Hematopoietic multipotent progenitor cell treated with erythropoietin and hydrocortisone succinate and interleukin-3 and kit ligand, for 17 days (in vitro differentiated cells): Measurements from ENCODE around the gene SSTR4.

Experiments
- DNase-seq: peaks from one replicate; pipeline ENCODE4 v3.0.0-alpha.2; 2015; ENCODE audit warnings: low spot score

The SSTR4 gene

DNA sequence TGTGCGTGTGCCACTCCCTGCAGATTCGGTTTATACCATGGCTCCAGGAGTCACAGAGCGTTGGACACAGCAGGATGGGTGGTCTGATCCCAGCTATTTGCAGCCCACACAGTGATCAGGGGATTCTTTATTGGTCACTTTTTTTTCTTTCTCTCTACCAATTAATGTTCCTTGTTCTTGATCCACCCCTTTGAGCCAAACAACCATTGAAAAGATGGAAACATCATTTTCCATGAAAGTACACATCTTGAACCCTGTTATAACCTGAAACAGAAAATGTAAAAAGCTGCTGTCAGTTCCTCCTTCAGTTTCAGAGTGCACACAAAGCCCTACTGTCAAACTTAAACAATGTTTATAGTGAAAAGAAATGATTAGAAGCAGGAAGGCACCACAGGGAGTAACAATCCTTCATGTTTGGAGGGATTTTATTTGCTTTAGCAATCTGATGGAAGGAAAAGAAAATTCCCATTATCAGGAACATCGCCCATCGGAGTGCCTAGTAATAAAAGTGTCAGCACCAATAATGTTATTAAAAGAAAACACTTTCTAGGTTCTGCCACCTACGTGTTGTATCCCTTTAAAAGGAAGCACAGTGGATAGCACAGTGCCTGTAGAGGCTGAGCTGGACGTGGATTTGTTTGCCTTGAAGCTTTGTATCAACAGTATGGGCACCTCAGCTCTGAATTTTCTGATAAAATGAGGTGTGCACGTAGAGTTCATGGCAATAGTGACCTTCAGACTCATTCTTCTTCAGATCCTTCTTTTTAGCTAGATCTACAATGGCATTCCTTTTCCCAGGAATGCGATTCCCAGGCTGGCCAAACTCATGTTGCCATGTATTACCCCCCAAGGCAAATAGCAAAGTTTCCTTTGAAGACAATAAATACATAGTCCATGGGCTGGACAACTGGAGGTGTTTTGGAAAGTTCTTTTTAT, 30.4 kb downstream of the SSTR4 start:
- DNase-seq, result no peak

DNA sequence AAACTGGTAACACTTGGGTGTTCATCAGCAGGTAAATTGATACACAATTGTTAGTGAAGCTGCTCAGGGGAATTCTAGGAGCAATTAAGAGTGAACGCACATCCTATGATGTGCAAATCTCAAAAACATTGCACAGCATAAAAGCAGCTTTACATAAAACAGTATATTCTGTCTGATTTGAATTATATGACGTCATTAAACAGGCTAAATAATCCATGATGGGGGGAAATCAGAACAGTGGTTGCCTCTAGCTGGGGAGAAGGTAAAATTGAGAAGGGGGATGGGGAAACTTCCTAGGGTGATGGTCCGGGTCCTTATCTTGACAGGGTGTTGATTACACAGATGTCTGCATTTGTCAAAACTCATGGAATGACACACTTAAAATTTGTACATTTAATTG, 31.7 kb downstream of the SSTR4 start:
- DNase-seq, result no peak

DNA sequence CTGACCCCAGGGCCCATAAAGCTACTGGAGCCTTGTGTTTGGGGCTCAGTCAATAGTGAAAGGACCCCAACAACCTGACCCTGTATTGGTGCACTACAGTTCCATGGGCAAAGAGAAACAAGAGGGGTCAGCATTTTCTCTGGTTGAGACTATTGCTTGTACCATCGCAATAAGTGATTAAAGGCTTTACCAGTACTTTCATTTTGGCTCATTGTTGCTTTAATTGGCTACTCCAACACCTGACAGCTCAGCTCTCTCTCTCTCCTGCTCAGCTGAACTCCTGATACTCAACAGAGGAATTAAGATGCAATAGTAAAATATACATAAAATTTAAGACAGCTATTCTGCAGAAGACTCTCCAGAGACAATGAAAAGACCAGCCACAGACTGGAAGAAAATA, 33.2 kb downstream of the SSTR4 start:
- DNase-seq, result no peak

DNA sequence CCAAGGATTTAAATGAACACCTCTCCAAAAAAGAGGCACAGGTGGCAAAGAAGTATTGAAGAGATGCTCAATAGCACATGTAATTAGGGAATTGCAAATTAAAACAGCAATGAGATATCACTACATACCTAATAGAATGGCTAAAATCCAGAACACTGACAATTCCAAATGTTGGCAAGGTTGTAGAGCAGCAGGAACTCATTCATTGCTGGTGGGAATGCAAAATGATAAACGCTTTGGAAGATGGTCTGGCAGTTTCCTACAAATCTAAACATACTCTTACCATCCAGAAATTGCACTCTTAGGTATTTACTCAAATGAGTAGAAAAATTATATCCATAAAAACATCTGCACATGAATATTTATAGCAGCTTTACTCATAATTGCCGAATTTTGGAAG, 34.0 kb downstream of the SSTR4 start:
- no peak for DNase-seq

DNA sequence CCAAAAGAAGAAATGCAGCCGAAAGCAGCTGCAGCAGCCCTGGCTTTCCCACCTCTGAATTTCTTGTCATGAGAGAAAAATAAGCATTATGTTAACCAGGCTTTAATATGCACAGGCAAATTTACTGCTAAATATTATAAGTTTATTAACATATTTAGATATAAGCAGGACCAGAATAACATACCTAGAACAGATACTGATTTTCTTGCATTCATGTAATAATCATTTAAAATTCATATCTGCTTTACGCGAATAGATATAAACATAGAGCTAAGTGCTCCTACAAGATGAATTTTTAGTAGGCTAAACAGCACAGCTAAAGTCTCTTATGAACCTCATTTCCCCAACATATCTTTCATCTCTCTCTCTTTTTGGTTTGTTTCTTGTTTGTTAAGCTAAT, 36.3 kb downstream of the SSTR4 start:
- DNase-seq, result no peak

DNA sequence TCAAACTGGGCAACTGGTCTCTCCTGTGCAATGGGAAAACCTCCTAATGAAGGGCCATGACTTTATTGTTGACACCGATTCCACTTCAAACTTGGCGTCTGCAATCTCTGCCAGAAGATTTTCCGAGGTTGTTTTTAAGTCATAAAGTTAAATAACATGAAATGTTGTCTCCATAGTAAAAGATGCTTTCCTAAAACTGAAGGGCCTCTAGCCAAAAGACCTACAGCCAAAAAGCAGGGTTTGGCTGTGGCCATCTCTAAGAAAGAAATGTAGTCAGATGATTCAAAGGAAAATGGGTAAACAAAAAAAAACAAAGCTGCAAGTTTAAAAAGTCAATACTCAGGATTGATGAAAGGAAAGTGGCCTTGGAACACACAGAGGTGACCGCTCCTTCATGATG, 36.9 kb downstream of the SSTR4 start:
- DNase-seq, result no peak

DNA sequence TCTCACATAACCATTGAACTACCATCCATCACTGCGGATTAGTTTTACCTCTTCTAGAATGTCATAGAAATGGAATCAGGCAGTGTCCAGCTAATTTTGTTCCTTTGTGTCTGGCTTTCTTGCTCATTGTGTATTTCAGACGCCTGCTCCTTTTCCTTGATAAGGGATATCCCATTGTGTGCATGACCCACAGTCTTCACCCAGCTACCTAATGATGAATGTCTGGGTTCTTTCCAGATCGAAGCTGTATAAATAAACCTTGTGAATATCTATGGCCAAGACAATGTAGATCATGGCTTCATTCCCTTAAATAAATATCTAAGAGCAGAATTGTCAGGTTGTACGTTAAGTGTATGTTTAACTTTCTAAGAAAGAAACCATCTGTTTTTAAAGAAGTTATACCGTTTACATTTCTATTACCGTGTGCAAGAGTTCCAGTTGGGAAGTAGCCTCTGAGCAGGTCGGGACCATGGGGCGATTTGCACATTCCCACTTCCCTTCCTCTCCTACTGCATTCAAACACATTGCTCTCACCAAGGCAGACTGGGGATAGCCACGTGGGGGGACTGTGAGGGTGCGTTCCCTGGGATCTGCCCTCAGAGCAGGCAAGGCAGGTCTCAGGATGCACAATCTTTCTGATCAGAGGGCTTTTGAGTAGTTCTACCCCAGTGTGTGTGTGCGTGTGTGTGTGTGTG, 37.9 kb downstream of the SSTR4 start:
- DNase-seq, result no peak

DNA sequence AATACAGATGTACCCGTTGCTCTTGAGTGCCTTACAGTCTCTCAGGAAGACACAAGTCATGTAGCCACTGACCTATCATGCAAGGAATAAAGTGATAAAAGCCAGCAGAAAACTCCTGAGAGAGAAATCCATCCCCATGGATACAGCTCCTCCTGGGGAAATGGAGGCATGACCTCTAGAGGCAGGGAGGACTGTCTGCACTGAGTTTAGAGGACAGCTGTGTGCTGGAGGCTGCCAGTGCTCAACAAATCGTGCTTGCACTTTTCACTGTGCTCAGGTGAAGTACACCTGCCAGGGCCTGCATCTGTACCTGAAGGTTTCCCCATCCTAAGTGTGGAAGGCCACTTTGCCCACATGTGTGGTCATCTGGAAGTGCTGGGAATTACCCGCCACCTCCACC, 38.9 kb downstream of the SSTR4 start:
- no peak for DNase-seq

DNA sequence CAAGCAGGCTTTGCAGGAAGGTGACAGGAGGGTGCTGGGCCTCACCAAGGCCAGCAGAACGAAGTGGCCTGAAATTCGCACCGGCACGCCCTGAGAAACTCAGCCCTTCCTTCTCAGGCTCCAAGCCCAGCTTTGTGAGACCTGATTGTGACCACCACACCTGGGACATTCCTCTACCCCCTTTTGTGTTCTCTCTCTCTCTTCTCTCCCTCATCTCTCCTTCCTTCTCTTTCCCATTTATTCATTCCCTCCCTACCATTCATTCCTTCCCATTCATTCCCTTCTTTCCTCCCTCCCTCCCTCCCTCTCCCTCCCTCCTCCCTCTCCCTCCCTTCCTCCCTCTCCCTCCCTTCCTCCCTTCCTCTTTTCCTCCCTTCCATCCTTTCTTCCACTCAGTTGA, 42.2 kb downstream of the SSTR4 start:
- DNase-seq, result no peak

DNA sequence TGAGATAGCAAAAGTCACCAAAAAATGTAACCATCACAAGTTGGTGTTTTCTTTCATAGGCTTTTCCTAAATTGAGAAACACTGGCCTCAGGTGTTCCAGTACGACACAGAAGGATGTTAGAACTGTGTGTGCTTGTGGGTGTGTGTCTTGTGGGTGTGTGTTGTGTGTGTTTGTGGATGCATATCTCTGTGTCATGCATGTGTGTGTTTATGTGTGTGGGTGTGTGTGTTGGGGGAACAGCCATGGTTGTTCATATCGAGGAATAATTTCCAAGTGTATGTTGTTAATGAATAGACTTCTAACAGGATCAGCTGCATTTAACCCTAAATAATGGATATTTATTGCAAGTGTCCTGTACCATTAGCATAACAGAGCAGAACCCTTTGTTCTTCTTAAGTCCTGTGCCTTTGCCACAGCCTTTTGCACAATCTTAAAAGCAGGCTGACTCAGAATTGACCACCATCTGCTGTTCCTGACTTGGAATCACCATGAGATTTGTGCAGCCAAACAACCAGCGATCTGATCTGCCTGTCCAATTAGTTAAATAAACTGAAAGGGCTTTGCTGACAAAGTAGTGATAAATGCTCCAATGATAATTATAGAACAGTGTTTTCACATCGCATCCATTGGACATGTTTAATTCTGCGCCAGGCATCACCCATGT, 43.4 kb downstream of the SSTR4 start:
- DNase-seq, result no peak

DNA sequence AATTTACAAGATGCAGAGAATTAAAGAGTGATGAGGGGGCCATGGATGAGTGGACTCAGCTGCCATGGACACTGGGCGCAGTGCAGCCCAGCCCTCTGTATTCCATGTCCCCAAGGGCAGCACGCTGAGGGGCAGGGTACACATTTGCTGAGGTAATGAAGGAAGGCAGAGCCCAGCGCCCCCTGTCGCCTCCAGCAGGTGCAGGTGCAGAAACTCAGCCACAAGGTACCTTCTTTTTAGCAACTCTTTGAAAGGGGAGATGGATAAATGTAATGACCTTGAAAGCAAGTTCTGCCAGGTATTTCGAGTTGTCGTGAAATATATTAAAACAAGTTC, 43.9 kb downstream of the SSTR4 start:
- no peak for DNase-seq

DNA sequence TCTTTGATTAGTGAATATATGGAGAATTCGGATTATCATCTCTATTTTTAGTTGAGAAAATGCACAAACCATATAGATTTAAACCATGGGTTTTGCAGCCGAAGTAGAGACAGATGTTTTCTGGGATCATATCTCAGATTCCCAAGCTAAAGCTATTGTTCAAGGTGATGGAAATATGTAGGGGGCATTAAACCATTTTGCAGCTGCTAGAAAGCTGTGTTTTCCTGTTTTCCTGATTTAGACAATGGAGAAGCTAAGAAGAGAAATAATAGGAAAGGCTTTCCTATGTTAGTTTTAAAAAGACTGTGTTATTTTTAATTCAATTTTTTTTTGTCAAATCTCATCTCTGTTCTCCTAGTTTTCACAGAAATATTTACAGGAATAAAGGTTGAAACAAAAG, 44.8 kb downstream of the SSTR4 start:
- DNase-seq, result no peak

DNA sequence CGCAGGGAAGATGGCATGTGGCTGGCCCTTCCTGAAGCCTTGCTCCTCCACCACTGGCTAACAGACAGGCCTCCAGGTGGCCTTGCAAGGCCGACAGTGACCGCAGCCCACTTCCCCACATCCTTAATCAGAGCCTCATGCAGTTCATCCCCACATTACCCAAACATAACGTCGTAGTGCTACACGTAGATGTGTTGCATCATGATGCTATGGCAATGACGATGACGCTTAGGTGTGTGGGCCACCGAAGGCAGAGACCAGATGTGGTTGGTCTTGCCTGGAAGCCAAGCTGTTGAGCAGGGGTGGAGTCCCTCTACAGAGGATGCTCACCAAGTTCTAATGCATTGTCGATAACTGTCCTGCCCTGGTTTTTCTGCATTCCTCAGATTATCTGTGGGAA, 45.4 kb downstream of the SSTR4 start:
- no peak for DNase-seq

DNA sequence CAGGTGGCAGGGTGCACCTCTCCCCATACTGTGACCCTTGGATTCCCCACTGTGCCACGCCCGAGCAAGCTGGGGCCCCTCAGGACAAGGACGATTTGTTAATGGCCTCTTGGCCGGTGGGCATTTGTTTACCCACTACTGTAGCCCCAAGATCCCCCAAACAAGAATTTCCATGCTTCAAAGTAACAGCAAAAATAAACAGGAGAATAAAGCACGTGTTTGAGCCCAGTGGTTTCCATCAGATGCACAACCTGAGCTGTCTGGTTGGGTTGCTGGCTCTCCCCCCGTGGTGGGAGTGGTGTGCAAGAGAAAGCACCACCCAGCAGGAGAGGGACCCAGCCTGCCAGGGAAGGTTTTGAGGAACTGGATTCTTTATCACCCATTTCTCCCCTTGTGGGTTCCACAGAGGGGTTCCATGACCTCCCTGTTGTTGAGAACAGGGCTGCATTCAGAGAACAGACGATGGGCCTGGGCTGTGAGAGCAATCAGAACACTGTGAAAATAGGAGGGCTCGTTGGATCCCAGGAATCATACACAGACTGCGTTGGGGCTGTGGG, 46.2 kb downstream of the SSTR4 start:
- no peak for DNase-seq

DNA sequence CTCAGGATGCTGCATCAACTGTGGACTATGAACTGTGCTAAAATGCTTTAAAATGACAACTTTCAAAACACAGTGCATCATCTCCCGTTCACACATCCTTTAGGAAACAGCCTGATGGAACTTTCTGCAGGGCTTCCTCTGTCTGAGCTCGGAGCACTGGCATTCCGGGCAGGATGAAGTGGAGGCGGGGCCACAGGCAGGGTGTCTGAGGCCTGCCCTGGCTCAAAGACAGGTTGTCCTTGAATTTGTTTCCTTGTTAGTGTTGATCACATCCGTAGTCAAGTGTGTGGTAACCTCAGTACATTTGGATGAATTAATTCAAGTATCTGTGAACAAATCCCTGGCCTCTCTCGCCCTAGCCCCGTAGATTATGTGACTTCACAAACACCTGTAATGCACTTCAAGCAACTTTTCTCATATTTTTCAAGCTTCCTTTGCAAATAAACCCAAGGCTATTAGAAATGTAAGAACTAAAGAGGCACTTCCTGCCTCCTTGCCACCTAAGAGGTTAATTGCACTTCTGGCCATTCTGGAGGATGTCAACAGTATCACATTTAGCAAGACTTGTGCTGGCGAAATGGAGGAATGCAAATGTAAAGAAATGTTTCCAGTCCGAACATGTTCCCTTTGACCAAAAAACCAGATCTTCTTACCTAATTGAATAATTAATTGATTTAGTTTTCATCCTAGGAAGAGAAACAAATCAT, 47.9 kb downstream of the SSTR4 start:
- DNase-seq, result no peak

DNA sequence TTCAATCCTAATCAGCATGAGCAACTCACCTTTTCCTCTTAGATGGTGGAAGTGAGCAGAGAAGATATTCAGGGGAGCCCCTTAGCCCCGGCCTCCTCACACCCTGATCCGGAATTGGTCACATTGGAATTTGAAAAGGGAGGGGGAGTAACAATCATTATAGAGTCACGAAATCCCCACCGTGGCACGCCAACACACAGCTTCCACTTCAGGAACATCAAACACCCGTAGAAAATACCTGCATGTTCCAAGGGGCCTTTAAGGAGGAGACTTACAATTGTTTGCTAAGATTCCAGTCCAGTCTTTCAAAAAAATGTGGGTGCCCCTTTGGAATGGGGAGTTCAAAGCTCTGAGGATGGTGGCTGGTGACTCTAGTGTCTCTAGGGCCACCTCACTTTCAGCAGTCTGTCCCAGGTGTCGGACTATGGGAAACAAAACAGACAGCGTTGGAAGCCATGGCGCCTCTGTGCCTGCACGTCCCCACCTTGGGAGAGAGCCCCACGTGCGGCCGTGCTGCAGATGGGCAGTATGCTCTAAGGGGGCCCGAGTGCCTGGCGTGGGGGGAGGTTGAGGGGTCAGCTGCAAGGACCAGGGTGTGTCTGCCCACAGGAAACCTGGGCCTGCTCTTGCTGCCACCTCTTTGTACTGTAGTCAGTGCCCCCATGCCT, 48.6 kb downstream of the SSTR4 start:
- DNase-seq, result no peak

DNA sequence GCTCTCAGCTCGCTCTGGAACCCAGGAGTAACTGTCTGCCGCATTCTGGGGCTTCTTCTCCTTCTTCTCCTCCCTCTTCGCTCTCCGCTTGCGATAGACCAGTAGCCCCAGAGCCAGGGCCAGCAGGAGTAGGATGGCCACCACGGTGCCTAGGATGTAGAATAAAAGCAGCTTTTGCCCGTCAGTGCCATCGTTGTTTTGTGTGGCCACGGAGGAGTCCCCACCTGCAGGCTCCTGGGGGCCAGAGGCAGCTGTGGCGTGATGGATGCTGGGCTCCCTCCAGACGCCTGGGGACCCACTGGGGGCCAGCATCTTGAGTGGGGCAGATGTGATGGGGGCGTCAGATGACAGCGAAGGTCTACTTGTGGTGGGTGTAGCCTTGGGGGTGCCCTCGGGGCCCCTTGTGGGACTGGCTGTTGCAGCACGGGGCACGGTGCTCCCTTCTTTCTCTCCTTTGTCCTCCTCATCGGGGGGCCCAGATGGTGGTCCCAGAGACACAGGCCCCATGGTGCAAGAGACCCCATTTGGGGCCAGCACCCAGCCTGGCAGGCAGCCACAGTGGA, 49.3 kb downstream of the SSTR4 start:
- DNase-seq, result no peak

DNA sequence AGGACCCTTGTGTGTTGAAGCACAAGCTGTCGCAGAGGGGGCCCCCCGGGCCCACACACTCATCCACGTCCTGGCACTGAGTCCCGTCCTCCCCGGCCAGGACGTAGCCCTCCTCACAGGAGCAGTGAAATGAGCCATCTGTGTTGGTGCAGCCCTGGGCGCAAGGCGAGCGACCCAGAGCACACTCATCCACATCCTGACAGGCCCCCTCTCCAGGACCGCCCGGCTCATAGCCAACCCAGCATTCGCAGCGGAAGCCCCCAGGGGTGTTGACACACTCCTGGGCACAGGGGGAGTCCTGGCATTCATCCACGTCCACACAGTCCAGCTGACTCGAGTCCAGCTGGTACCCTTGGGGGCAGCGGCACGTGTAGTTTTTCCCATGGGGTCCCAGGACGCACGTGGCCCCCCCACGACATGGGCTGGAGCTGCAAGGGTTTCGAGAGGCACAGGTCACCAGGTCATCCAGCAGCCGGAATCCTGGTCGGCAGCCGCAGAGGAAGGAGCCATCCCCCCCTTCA, 49.8 kb downstream of the SSTR4 start:
- no peak for DNase-seq

DNA sequence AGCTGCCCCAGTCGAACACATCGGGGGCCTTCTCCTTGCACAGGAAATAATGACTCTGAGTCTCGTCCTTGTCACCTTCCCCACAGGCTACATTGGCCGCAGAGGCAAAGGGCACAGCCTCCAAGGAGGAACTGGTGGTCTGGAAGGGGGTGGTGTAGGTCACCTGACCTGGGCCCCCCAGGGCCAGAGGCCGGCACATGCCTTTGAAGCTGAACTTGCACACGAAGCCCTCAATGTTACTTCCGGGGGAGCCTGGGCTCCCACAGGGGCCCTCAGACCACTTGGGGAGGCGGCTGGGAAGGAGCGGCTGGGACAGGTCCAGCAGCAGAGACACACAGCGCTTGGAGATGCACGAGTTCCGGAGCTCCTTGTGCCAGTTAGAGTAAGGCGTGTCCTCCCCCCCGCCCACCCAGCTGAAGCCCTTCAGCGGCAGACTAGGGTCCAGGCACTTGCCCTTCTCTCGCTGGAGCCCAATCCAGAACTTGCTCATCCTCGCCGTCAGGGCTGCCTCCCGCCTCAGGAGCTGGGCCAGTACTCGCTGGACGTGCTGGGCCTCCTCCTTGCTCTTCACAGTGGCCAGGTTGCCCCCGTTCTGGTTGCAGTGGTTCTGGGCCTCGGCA, 50.4 kb downstream of the SSTR4 start:
- DNase-seq, result no peak

DNA sequence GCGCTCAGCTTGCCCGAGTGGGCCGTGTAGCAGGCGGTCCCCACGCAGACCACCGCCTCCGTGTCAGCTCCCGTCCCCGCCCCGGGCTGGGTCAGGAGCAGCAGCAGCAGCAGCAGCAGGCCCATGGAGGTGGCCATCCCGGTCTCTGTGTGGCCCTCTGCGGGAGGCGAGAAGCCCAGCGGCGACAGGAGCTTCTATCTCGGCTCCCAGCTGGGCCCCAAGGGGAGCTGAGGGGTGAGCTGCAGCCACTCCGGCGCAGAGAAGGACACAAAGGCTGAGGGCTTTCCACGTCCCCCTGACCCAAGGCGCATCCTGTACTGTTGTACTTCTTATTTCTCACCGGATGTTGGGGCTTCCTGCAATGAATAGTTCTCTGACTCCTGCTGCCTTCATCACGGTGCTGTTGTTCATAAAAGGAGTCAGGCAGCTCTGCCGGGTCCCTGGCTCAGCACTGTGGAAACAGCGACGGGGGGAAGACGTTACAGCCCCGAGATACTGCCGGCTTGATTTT, 51.0 kb downstream of the SSTR4 start, which contains the start of gene CD93:
CD93 (minus strand) TSS at position 269 of the 511 bp plus-strand sequence; CDS start at position 137, 132 bp downstream.
- no peak for DNase-seq
